ENCODE measurements around the gene TMEM45B.

The TMEM45B gene

DNA sequence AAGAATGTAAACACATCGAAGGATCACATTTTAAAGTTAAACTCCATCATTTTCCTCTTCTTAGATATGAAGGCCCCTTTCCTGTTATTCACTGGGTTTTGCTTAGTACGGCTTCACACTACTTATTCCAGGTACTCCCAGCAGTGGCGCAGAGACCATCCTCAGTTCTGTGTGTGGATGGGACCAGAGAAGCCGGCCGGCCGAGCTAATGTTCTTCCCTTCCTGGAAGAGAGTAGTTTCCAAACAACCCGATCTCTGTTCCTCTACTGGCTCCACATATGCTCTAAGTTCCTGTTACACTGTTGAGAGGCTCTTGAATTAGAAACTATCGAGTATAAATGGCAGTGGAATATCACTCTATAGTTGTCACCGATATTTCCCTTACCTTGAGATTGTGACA, 80.4 kb downstream of the TMEM45B start:
- in situ Hi-C loops (cut with MboI; ENCODE audit: low sequenced_read_pairs) = no loop called here

DNA sequence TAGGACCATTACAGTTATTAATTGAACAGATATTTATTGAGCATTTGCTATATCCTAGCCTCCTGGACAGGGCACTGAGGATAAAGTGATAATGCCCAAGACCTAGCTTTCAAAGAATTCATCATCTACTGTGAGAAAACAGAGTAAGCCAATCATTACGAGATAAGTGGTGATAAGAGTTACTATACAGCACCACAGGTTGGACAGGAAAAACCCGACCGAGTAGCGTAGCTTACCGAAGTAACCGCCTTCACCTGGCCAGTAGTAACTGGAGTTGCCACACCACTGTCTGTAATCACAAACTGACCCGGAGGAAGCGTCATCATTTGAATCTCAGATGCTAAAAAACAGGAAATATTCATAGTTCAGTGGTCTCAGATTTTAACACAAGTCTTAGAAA, 89.8 kb downstream of the TMEM45B start:
- in situ Hi-C loops (cut with MboI; ENCODE audit: low sequenced_read_pairs) = no loop called here
